IMR-90 (cell line): ENCODE data around the gene FMOD. TPM values are rescaled to one million over a fixed set of nuclear protein-coding genes. Genes with fewer than 3 reads are reported as not detected.

Source experiments
- ATAC-seq: fragments of 200-7000 bp; cut with Tn5 transposase; 2 replicates; pipeline ENCODE4 v1.9.1; 2020; ENCODE audit warnings: low read depth, mild to moderate bottlenecking, moderate library complexity
- BruUV-seq: library from RNA; stranded (reverse); fragments of 400-500 nt; replicated peaks from 2 replicates; lab custom pipeline; 2021; lab: Mats Ljungman, UMichigan
- CTCF ChIA-PET: fragments of 300-600 bp; formaldehyde crosslinking; extraction: SDS; loops from one replicate; lab custom pipeline; 2021; ENCODE audit warnings: antibody characterized with exemption; lab: Yijun Ruan, JAX
- POLR2A ChIA-PET: fragments of 300-600 bp; sonication (Branson Sonifier 250); formaldehyde crosslinking; loops from one replicate; lab custom pipeline; 2022; ENCODE audit warnings: antibody characterized with exemption; ENCODE audit not compliant: unreplicated experiment; lab: Charles Lee
- DNase-seq: peaks from one replicate; pipeline ENCODE4 v3.0.0; 2013
- H2AFZ ChIP-seq: replicated peaks from 2 replicates; pipeline ENCODE3; 2013; ENCODE audit warnings: low read length, mild to moderate bottlenecking; ENCODE audit not compliant: poor library complexity
- H2AK5ac ChIP-seq: 2 replicates; pipeline ENCODE4 v1.6.1; 2013; ENCODE audit warnings: low read depth, low read length, inconsistent platforms
- H2AK9ac ChIP-seq: replicated peaks from 2 replicates; pipeline ENCODE3; 2013; ENCODE audit warnings: mild to moderate bottlenecking, low read depth, low read length, moderate library complexity; ENCODE audit not compliant: poor library complexity
- H2BK120ac ChIP-seq: 2 replicates; pipeline ENCODE4 v1.6.1; 2013; ENCODE audit warnings: low read depth, low read length, inconsistent platforms
- H2BK15ac ChIP-seq: 3 replicates; pipeline ENCODE4 v1.6.1; 2013; ENCODE audit warnings: low read depth, low read length, inconsistent platforms
- H2BK20ac ChIP-seq: 2 replicates; pipeline ENCODE4 v1.6.1; 2013; ENCODE audit warnings: low read depth, mild to moderate bottlenecking, inconsistent platforms, low read length, moderate library complexity
- H2BK5ac ChIP-seq: 2 replicates; pipeline ENCODE4 v1.6.1; 2013; ENCODE audit warnings: mild to moderate bottlenecking, low read depth, low read length, inconsistent platforms; ENCODE audit not compliant: poor library complexity, severe bottlenecking
- H3K14ac ChIP-seq: replicated peaks from 2 replicates; pipeline ENCODE4 v1.6.1; 2013; ENCODE audit warnings: low read depth, low read length, inconsistent platforms
- H3K18ac ChIP-seq: 2 replicates; pipeline ENCODE4 v1.6.1; 2013; ENCODE audit warnings: low read depth, low read length, control low read depth
- H3K23ac ChIP-seq: 2 replicates; pipeline ENCODE4 v1.6.1; 2013; ENCODE audit warnings: low read depth, low read length, inconsistent platforms
- H3K27ac ChIP-seq: 2 replicates; pipeline ENCODE4 v1.5.1; 2013; ENCODE audit warnings: mild to moderate bottlenecking, control low read depth, low read length; ENCODE audit not compliant: insufficient read depth
- H3K27me3 ChIP-seq: 2 replicates; pipeline ENCODE4 v1.6.1; 2013; ENCODE audit warnings: low read length; ENCODE audit not compliant: control insufficient read depth, insufficient read depth
- H3K36me3 ChIP-seq: 2 replicates; pipeline ENCODE4 v1.6.1; 2013; ENCODE audit warnings: low read length, mixed read lengths; ENCODE audit not compliant: control insufficient read depth, insufficient read depth
- H3K4ac ChIP-seq: 2 replicates; pipeline ENCODE4 v1.6.1; 2013; ENCODE audit warnings: low read depth, low read length, inconsistent platforms
- H3K4me1 ChIP-seq: 2 replicates; pipeline ENCODE4 v1.6.1; 2013; ENCODE audit warnings: low read length, mixed read lengths; ENCODE audit not compliant: control insufficient read depth, insufficient read depth
- H3K4me2 ChIP-seq: 2 replicates; pipeline ENCODE4 v1.6.1; 2013; ENCODE audit warnings: low read depth, mild to moderate bottlenecking, control low read depth, low read length, moderate library complexity
- H3K4me3 ChIP-seq: 2 replicates; pipeline ENCODE4 v1.5.1; 2013; ENCODE audit warnings: low read depth, mild to moderate bottlenecking, control low read depth, low read length, moderate library complexity; ENCODE audit not compliant: insufficient read depth
- H3K56ac ChIP-seq: 2 replicates; pipeline ENCODE4 v1.6.1; 2013; ENCODE audit warnings: low read length, inconsistent platforms; ENCODE audit not compliant: insufficient read depth; ENCODE audit errors: extremely low read depth
- H3K79me1 ChIP-seq, 2 experiments: 2 replicates each; pipeline ENCODE4 v1.6.1; 2013; ENCODE audit warnings: low read length in 2 of 2, inconsistent platforms in 1 of 2, low read depth in 1 of 2
- H3K9ac ChIP-seq: 2 replicates; pipeline ENCODE4 v1.6.1; 2013; ENCODE audit warnings: low read depth, low read length, control low read depth
- H3K9me1 ChIP-seq: 2 replicates; pipeline ENCODE4 v1.6.1; 2013; ENCODE audit warnings: low read length, inconsistent platforms; ENCODE audit not compliant: insufficient read depth
- H3K9me3 ChIP-seq: 2 replicates; pipeline ENCODE4 v1.6.1; 2013; ENCODE audit warnings: low read length; ENCODE audit not compliant: control insufficient read depth, insufficient read depth
- H4K20me1 ChIP-seq: 2 replicates; pipeline ENCODE4 v1.6.1; 2013; ENCODE audit warnings: low read length, inconsistent platforms; ENCODE audit not compliant: insufficient read depth
- H4K5ac ChIP-seq: 2 replicates; pipeline ENCODE4 v1.6.1; 2013; ENCODE audit warnings: mild to moderate bottlenecking, low read depth, low read length, control low read depth
- H4K8ac ChIP-seq, 2 experiments: 2 replicates each; pipeline ENCODE4 v1.6.1; 2013; ENCODE audit warnings: low read depth in 2 of 2, low read length in 2 of 2, control low read depth in 1 of 2, inconsistent platforms in 1 of 2
- H4K91ac ChIP-seq: 2 replicates; pipeline ENCODE4 v1.6.1; 2013; ENCODE audit warnings: low read depth, low read length, inconsistent platforms; ENCODE audit not compliant: insufficient read depth
- BHLHE40 ChIP-seq: fragments of 150-350 bp; IDR thresholded peaks from 2 replicates; pipeline ENCODE4 v1.6.1; 2016; ENCODE audit warnings: mild to moderate bottlenecking, low read depth, low read length
- CEBPB ChIP-seq: IDR thresholded peaks from 2 replicates; pipeline ENCODE4 v1.6.1; 2012; ENCODE audit warnings: low read depth, low read length, improper control_type of control experiment
- FOS ChIP-seq: fragments of 150-350 bp; IDR thresholded peaks from 2 replicates; pipeline ENCODE4 v1.6.1; 2016; ENCODE audit warnings: low read depth, low read length
- MXI1 ChIP-seq: IDR thresholded peaks from 2 replicates; pipeline ENCODE4 v1.6.1; 2012; ENCODE audit warnings: low read depth, mild to moderate bottlenecking, low read length, moderate library complexity, borderline replicate concordance
- NFE2L2 ChIP-seq: fragments of 150-350 bp; IDR thresholded peaks from 2 replicates; pipeline ENCODE4 v1.6.1; 2016; ENCODE audit warnings: low read depth, mild to moderate bottlenecking, low read length
- POLR2A ChIP-seq: IDR thresholded peaks from 2 replicates; pipeline ENCODE4 v1.6.1; 2012; ENCODE audit warnings: mild to moderate bottlenecking, low read depth, low read length
- RAD21 ChIP-seq: IDR thresholded peaks from 2 replicates; pipeline ENCODE4 v1.6.1; 2012; ENCODE audit warnings: low read length, improper control_type of control experiment
- RCOR1 ChIP-seq: IDR thresholded peaks from 2 replicates; pipeline ENCODE4 v1.6.1; 2012; ENCODE audit warnings: mild to moderate bottlenecking, low read length, improper control_type of control experiment; ENCODE audit not compliant: insufficient replicate concordance
- SMC3 ChIP-seq: fragments of 150-350 bp; IDR thresholded peaks from 2 replicates; pipeline ENCODE4 v1.6.1; 2016; ENCODE audit warnings: low read depth, mild to moderate bottlenecking, antibody characterized with exemption, low read length, moderate library complexity
- WGBS, 2 experiments: methylation state at CpG; one replicate each; pipeline versions ENCODE4 v1.1.5 to v1.1.7; 2013; ENCODE audit warnings: missing lambda C conversion rate in 2 of 2; ENCODE audit not compliant: insufficient read length in 1 of 2; ENCODE audit errors: extremely low coverage in 2 of 2; 5-methylcytosine and 5-hydroxymethylcytosine counted together
- dilution Hi-C: fragments of 300-500 bp; cut with HindIII; formaldehyde crosslinking; loops from one replicate; pipeline ENCODE4 v1.14.3; 2018; ENCODE audit warnings: low sequenced_read_pairs; ENCODE audit not compliant: unreplicated experiment
- in situ Hi-C: fragments of 300-500 bp; cut with MboI; formaldehyde crosslinking; loops from 3 replicates; pipeline ENCODE4 v1.14.3; 2019; ENCODE audit warnings: low sequenced_read_pairs, inconsistent platforms, mixed read lengths
- intact Hi-C: fragments of 100-400 bp; cut with micrococcal nuclease; formaldehyde crosslinking; loops from 2 replicates; pipeline ENCODE4 v1.10.0; 2022
- polyA plus RNA-seq, 3 experiments: library from polyadenylated mRNA; depleted of rRNA; stranded (reverse); fragments of >200 nt; gene quantifications; 2 replicates each; pipeline ENCODE4 v1.2.3, GENCODE V29; 2012; ENCODE audit warnings: low replicate concordance in 1 of 3
- total RNA-seq: library from RNA; depleted of rRNA; stranded (reverse); fragments of >200 nt; gene quantifications from 2 replicates; pipeline ENCODE4 v1.2.3, GENCODE V29; 2012
- TF ChIP-seq, protein P1 (sequence below): fragments of 150-350 bp; IDR thresholded peaks from 2 replicates; pipeline ENCODE4 v1.6.1; 2016; ENCODE audit warnings: low read depth, mild to moderate bottlenecking, low read length, moderate library complexity, borderline replicate concordance
- TF ChIP-seq, protein P2 (sequence below): fragments of 150-350 bp; IDR thresholded peaks from 2 replicates; pipeline ENCODE4 v1.6.1; 2017; ENCODE audit warnings: mild to moderate bottlenecking, antibody characterized with exemption, low read length, low read depth

Gene FMOD
- total and polyA plus RNA-seq, 2 of the 4 experiments (the other 2 are of a cell fraction): 0.18 to 2.7 TPM

DNA sequence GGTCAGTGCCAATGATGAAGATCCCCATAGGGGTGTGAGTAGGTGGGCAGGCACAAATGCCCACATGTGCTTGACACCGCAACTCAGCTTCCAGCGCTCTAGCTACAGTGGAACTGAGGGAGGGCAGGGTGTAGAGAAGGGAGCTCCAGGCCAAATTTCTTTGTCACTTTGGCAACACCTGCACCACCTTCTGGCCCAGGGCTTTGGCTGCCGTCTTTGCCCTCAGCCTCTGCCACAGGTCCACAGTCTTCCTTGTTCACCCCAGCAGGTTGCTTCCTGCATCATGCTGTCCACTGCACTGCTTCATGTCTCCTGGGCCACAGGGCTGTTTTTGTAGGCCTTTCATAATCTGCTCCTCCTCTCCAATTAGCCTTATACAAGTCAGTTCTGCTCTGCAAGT is 20.4 kb upstream of the FMOD start:
- Histone ChIP-seq H4K91ac (no peak overlapping the region), H3K4ac (no peak overlapping the region), H4K8ac (no peak overlapping the region), H2BK20ac (no peak overlapping the region), H3K27me3 (peaks cover 10% of the 10 kb centered on the region), H3K9me1 (peaks cover 7% of the 10 kb centered on the region; the same call in 1 of the 2 replicates), H2BK120ac (no peak overlapping the region), H3K18ac (no peak overlapping the region), H3K27ac (no peak overlapping the region), H2AK5ac (peak overlapping the region; percentile 4; the same call in 1 of the 2 replicates), H3K79me1 (no peaks in the 10 kb centered on the region), H3K4me2 (no peak overlapping the region), H3K9me3 (no peaks in the 10 kb centered on the region), H3K4me1 (peaks cover 13% of the 10 kb centered on the region), H3K9ac (no peak overlapping the region), H3K56ac (no peak overlapping the region), H2AK9ac (no peak overlapping the region), H4K5ac (no peak overlapping the region), H2BK5ac (no peak overlapping the region), H3K23ac (no peak overlapping the region), H3K36me3 (no peaks in the 10 kb centered on the region), H2BK15ac (no peak overlapping the region), H3K4me3 (no peak overlapping the region), H4K20me1 (no peaks in the 10 kb centered on the region), H2AFZ (no peak overlapping the region), H3K14ac (no peak overlapping the region)
- TF ChIP-seq SMC3 (no peak), BHLHE40 (no peak), FOS (no peak), RCOR1 (no peak), POLR2A (no peak), RAD21 (no peak), MXI1 (no peak), CEBPB (no peak), NFE2L2 (no peak)
- TF ChIP-seq, protein P1, sequence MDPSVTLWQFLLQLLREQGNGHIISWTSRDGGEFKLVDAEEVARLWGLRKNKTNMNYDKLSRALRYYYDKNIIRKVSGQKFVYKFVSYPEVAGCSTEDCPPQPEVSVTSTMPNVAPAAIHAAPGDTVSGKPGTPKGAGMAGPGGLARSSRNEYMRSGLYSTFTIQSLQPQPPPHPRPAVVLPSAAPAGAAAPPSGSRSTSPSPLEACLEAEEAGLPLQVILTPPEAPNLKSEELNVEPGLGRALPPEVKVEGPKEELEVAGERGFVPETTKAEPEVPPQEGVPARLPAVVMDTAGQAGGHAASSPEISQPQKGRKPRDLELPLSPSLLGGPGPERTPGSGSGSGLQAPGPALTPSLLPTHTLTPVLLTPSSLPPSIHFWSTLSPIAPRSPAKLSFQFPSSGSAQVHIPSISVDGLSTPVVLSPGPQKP: no peak
- TF ChIP-seq, protein P2, sequence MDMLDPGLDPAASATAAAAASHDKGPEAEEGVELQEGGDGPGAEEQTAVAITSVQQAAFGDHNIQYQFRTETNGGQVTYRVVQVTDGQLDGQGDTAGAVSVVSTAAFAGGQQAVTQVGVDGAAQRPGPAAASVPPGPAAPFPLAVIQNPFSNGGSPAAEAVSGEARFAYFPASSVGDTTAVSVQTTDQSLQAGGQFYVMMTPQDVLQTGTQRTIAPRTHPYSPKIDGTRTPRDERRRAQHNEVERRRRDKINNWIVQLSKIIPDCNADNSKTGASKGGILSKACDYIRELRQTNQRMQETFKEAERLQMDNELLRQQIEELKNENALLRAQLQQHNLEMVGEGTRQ: no peak
- ChIA-PET POLR2A (no interaction called here), CTCF (interaction anchor here (1.4 kb wide), 1 partner anchor 69 kb away, joined by 3 read pairs; no protein-coding TSS in a partner anchor)
- in situ Hi-C loops (no loop called here), dilution Hi-C loops (no loop called here), intact Hi-C loops (no loop called here)
- DNase-seq (no peak), ATAC-seq (no peak)
- no TSS peak for BruUV-seq
- 83% methylated on average over 2 of the region's 3 CpGs; no CpG with 5 or more reads in 1 of the 2 experiments for WGBS, 2 experiments
